ENCODE results near the gene RS1. TPM values are rescaled to one million over a fixed set of nuclear protein-coding genes. Genes with fewer than 3 reads are reported as not detected.

The RS1 gene
- total and polyA plus RNA-seq, 9 of the 15 experiments (the other 6 are each of a cell fraction or from before 2014, with no cell fraction given): not detected

GRCh38 chrX:18677161-18677869, 5.4 kb upstream of the RS1 start (continued):
- no peak; a peak in 1 of 4 replicates for TF ChIP-seq MNT (conservative IDR thresholded peaks at IDR 0.05)
- TF ChIP-seq POLR3G (IDR thresholded peaks at IDR 0.05; ENCODE audit: extremely low read depth, insufficient read length, insufficient replicate concordance): no peak
- TF ChIP-seq FOXP1 (CRISPR knock-in tag; IDR thresholded peaks at IDR 0.05): no peak
- TF ChIP-seq ATF1 (CRISPR knock-in tag; IDR thresholded peaks at IDR 0.05): no peak
- 0 out of 2 replicates have a peak, but pooled peaks have one; percentile 31 for TF ChIP-seq ATF1 (tag; IDR thresholded peaks at IDR 0.05)
- TF ChIP-seq EP400 (IDR thresholded peaks at IDR 0.05): no peak
- TF ChIP-seq GTF2A2 (tag; IDR thresholded peaks at IDR 0.05): no peak
- no peak for TF ChIP-seq ZFP36 (IDR thresholded peaks at IDR 0.05; ENCODE audit: low read depth, low read length, partially characterized antibody)
- no peak for TF ChIP-seq ZNF239 (CRISPR knock-in tag; IDR thresholded peaks at IDR 0.05)
- no peak for TF ChIP-seq STAG1 (CRISPR knock-in tag; IDR thresholded peaks at IDR 0.05; ENCODE audit: borderline replicate concordance)
- TF ChIP-seq ZNF445 (CRISPR knock-in tag; IDR thresholded peaks at IDR 0.05; ENCODE audit: low read depth): no peak
- no peak for TF ChIP-seq ZNF436 (CRISPR knock-in tag; IDR thresholded peaks at IDR 0.05)
- no peak for TF ChIP-seq ZNF253 (CRISPR knock-in tag; conservative IDR thresholded peaks at IDR 0.05)
- no peak for TF ChIP-seq EWSR1 (IDR thresholded peaks at IDR 0.05; ENCODE audit: borderline replicate concordance, low read depth, partially characterized antibody)
- TF ChIP-seq ZNF584 (CRISPR knock-in tag; IDR thresholded peaks at IDR 0.05; ENCODE audit: low read depth): 0 out of 2 replicates have a peak, but pooled peaks have one; percentile 37
- TF ChIP-seq TFAM (CRISPR knock-in tag; conservative IDR thresholded peaks at IDR 0.05): no peak
- TF ChIP-seq DDX20 (tag; IDR thresholded peaks at IDR 0.05; ENCODE audit: low read depth): no peak
- no peak for TF ChIP-seq TGIF2 (CRISPR knock-in tag; IDR thresholded peaks at IDR 0.05)
- TF ChIP-seq NKRF (IDR thresholded peaks at IDR 0.05; ENCODE audit: borderline replicate concordance): no peak
- TF ChIP-seq GATAD2A (IDR thresholded peaks at IDR 0.05): no peak
- TF ChIP-seq ID3 (CRISPR knock-in tag; IDR thresholded peaks at IDR 0.05): no peak
- 0 out of 2 replicates have a peak, but pooled peaks have one; percentile 45 for TF ChIP-seq ID3 (tag; IDR thresholded peaks at IDR 0.05)
- no peak for TF ChIP-seq PHF8 (IDR thresholded peaks at IDR 0.05; ENCODE audit: borderline replicate concordance, low read length)
- TF ChIP-seq HINFP (tag; conservative IDR thresholded peaks at IDR 0.05; ENCODE audit: low read depth): no peak

All from K562 (cell line).